Activated naive CD8-positive, alpha-beta T cell treated with anti-CD3 and anti-CD28 coated beads for 36 hours (primary cell): ENCODE data around the gene DCTN1. TPM values are rescaled to one million over a fixed set of nuclear protein-coding genes. Genes with fewer than 3 reads are reported as not detected.
A peak's percentile ranks its signal among the peaks of the same experiment; 100 is the strongest.
"Not testable (repeated sequence)": the region's sequence is repeated elsewhere in the genome, so short reads cannot be mapped to it uniquely, and the experiment has no call there.

ENCODE experiments used
- DNase-seq: peaks from one replicate; pipeline ENCODE4 v3.0.0; 2021
- H3K27ac Mint-ChIP-seq: one replicate; pipeline ENCODE4 v1.8.0; 2022; ENCODE audit warnings: mild to moderate bottlenecking, moderate library complexity, mixed read lengths
- H3K27me3 Mint-ChIP-seq: one replicate; pipeline ENCODE4 v1.8.0; 2022; ENCODE audit warnings: mild to moderate bottlenecking, mixed read lengths
- H3K36me3 Mint-ChIP-seq: one replicate; pipeline ENCODE4 v1.8.0; 2021; ENCODE audit warnings: mild to moderate bottlenecking, mixed read lengths
- H3K4me1 Mint-ChIP-seq: one replicate; pipeline ENCODE4 v1.8.0; 2021; ENCODE audit warnings: mixed read lengths
- H3K4me3 Mint-ChIP-seq: one replicate; pipeline ENCODE4 v1.8.0; 2022; ENCODE audit warnings: mild to moderate bottlenecking, moderate library complexity, mixed read lengths
- H3K9me3 Mint-ChIP-seq: one replicate; pipeline ENCODE4 v1.8.0; 2022; ENCODE audit warnings: mixed read lengths
- total RNA-seq, 2 experiments: library from RNA; stranded (reverse); gene quantifications; one replicate each; pipeline ENCODE4 v1.2.3, GENCODE V29; 2021

The DCTN1 gene
- total RNA-seq, 2 experiments from 2014 or later, result 93.6 to 94.1 TPM

DNA sequence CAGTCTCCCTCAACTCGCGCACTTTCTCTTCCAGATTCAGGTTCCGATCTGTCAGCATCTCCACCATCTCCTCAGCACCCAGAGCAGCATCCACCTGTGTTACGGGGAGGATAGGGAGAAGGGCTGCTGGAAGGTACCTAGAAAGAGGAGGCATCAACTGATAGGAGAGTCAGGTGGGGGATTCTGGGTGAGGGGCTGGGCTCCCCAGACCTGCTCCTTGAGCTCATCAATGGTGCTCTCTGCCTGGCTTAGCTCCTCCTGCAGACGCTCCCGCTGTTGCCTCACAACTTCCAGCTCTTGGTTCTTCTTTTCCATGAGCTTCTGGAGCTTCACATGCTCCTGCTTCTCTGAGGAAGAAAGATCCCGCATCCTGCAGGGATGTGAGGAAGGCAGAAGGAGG lies 10.1 kb downstream of the DCTN1 start:
- Mint-ChIP-seq H3K27me3 (no peaks in the 10 kb centered on the region), H3K4me3 (no peak overlapping the region), H3K27ac (no peak overlapping the region), H3K9me3 (no peaks in the 10 kb centered on the region), H3K36me3 (peaks cover 12% of the 10 kb centered on the region), H3K4me1 (no peaks in the 10 kb centered on the region)
- no peak for DNase-seq

DNA sequence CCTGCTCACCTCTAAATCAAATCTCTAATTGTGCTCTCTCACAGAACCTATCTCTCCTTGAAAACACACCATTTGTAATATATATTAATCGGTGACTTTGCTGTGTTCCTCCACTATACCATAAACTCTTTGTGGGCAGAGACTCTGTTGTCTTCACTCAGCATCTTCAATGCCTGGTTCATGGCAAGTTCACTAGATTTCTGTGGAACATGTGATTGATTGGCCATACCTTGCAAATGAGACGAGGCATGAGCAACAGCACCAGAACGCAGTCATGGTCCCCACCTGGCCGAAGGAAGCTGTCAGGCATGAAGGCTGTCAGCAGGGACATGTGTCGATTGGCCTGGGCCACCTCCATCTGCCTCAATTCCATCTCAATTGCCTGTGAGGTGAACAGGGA lies 11.6 kb downstream of the DCTN1 start:
- H3K9me3 Mint-ChIP-seq, result no peaks in the 10 kb centered on the region
- DNase-seq, result no peak
- peaks cover 12% of the 10 kb centered on the region for H3K36me3 Mint-ChIP-seq
- no peak overlapping the region for H3K27ac Mint-ChIP-seq
- no peaks in the 10 kb centered on the region for H3K27me3 Mint-ChIP-seq
- no peak overlapping the region for H3K4me3 Mint-ChIP-seq
- H3K4me1 Mint-ChIP-seq, result no peaks in the 10 kb centered on the region

DNA sequence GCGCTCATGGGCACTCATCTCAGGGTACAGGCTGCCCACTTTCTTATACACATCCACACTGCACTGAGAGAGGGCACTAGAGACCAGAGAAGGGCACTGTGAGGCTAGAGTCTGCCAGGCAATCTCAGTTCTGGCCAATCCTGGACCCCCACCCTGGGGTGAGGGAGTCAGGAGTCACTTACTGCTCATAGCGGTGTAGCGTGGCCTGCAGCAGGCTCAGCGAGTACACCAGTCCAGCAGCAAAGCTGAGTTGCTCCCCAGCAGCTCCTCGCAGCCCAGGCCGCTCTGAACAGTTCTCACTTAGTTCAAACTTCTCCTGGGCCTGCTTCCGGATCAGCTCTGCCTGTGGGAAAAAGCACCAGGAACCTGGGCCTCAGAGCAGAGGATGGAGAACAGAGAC lies 12.3 kb downstream of the DCTN1 start:
- Mint-ChIP-seq H3K27ac (no peak overlapping the region), H3K36me3 (peaks cover 13% of the 10 kb centered on the region), H3K9me3 (no peaks in the 10 kb centered on the region), H3K27me3 (no peaks in the 10 kb centered on the region), H3K4me3 (no peak overlapping the region), H3K4me1 (no peaks in the 10 kb centered on the region)
- no peak for DNase-seq

DNA sequence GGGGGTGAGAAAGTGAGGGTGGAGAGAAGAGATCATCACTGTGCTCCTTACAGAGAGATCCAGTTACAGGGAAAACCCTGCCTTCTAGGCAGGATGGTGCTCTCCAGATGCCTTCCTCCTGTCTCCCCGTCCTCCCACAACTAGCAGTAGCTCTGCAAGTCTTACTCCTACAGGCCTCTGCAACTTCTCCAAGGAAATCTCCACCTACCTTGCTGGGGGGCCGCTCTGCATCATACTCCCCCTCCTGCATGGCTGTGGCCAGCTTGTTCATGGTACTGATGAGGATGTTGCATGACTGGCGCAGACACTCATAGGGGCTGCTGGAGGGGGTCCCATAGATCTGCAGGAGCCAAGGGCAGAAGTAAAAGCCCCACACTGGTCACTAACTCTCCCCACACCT lies 14.1 kb downstream of the DCTN1 start:
- DNase-seq, result no peak
- no peaks in the 10 kb centered on the region for H3K27me3 Mint-ChIP-seq
- H3K27ac Mint-ChIP-seq, result no peak overlapping the region
- peaks cover 19% of the 10 kb centered on the region for H3K36me3 Mint-ChIP-seq
- no peak overlapping the region for H3K4me3 Mint-ChIP-seq
- no peaks in the 10 kb centered on the region for H3K4me1 Mint-ChIP-seq
- no peaks in the 10 kb centered on the region for H3K9me3 Mint-ChIP-seq

DNA sequence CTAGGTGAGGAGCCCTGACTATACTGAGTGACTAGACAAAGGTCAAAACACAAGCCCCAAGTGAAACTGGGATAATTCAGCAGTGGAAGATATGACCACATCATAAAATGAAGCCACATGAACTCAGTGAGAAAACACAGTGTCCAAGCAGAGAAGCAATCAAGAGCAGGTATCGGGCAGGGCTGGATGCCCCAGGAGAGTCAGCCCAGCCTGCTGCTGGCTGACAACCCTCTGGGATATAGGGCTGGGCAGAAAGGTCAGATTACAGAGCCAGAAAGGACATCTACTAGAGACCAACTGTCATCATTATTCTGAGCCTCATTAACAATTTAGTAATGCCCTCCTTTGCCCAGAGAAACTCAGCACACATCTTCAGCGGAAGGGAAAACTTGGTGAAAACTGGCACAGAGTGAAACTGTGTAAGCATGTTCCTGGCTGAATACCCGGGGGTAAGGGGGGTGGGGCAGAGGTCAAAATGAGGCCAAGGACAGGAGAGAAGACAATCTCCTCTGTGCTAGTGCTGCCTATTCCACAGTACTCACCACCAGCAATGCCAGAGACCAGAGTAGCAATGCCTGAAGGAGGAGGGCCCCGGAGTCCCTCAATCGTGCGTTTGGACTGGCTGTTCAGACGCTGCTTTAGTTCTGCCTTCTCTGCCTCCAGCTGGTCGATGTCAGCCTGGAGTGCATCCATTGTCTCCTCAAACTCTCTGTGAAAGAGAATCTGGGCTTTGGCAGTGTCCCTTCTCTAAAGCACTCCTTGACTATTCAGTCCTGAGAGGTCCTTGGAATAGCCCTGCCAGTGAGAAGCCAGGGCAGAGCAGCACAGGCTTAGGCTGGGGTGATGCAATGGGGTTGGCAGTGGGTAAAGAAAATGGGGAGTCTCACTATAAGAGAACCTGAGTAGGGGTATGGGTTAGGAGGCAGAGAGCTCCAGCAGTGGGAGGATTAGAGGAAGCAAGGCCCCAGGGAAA lies 15.3 kb downstream of the DCTN1 start:
- Mint-ChIP-seq H3K36me3 (peaks cover 17% of the 10 kb centered on the region), H3K9me3 (no peaks in the 10 kb centered on the region), H3K27me3 (no peaks in the 10 kb centered on the region), H3K4me1 (no peaks in the 10 kb centered on the region), H3K27ac (no peak overlapping the region), H3K4me3 (no peak overlapping the region)
- no peak for DNase-seq

DNA sequence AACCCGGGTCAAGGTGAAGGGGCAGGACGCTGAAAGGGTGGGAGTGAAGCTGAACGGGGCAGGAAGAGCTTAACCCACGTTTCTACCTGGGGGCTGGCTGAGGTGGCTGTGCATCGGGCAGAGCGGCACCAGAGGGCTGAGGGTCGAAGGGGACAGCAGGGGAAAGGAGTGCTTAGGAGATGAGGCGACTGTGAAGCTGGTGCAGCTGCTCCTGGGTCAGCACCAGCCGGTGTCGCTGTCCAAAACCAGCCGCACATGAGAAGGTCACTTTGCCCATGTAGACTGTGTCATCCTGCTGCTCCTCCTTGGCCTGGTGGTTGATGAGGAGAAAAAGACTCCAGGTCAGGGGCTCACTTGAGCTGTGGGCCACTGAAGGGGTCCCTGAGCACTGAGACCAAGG lies 18.8 kb downstream of the DCTN1 start:
- no peaks in the 10 kb centered on the region for H3K9me3 Mint-ChIP-seq
- no peaks in the 10 kb centered on the region for H3K4me1 Mint-ChIP-seq
- DNase-seq, result no peak
- no peaks in the 10 kb centered on the region for H3K27me3 Mint-ChIP-seq
- no peak overlapping the region for H3K4me3 Mint-ChIP-seq
- peaks cover 18% of the 10 kb centered on the region for H3K36me3 Mint-ChIP-seq
- H3K27ac Mint-ChIP-seq, result no peak overlapping the region

DNA sequence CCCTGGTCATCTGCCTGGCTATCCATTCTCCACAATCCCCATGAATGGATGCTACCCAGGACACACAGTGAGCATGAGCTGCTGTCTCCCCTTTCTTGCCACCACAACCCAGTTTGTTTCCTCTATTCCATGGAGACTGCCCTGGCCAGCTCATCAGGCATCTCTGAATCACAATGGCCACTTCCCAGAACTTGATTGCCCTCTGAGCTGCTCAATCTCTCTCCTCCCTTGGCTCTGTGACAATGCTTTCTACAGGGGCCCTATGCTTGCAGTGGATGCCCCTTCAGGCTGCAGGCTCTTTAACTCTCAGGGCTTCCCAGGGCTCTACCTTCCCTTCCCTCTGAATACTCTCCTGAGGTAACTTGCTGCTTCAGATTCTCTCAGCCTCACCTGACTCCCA lies 22.5 kb downstream of the DCTN1 start:
- no peaks in the 10 kb centered on the region for H3K9me3 Mint-ChIP-seq
- no peaks in the 10 kb centered on the region for H3K4me1 Mint-ChIP-seq
- DNase-seq, result no peak
- H3K4me3 Mint-ChIP-seq, result no peak overlapping the region
- H3K27ac Mint-ChIP-seq, result no peak overlapping the region
- peaks cover 9% of the 10 kb centered on the region for H3K36me3 Mint-ChIP-seq
- H3K27me3 Mint-ChIP-seq, result no peaks in the 10 kb centered on the region

DNA sequence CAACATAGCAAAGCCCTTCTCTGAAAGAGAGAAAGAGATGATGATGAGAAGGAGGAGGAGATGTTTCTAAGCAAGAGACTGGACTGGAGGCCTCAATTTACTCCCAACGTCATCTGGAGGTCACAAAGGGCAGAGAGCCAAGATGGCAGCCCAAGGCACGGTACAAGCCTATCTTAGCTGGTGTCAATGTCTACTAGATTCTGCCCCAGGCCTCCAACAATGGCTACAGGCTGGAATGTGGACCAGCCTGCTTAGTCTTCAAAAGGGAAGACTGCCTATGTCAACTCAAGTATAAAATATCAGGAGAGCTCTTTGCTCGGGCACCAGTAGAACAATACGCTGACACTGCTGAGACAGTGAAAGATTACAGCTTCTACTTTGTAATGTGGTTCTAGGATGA lies 30.2 kb downstream of the DCTN1 start:
- no peaks in the 10 kb centered on the region for H3K36me3 Mint-ChIP-seq
- H3K9me3 Mint-ChIP-seq, result no peaks in the 10 kb centered on the region
- H3K27ac Mint-ChIP-seq, result no peak overlapping the region
- H3K4me1 Mint-ChIP-seq, result no peaks in the 10 kb centered on the region
- H3K27me3 Mint-ChIP-seq, result no peaks in the 10 kb centered on the region
- H3K4me3 Mint-ChIP-seq, result no peak overlapping the region
- DNase-seq, result no peak

DNA sequence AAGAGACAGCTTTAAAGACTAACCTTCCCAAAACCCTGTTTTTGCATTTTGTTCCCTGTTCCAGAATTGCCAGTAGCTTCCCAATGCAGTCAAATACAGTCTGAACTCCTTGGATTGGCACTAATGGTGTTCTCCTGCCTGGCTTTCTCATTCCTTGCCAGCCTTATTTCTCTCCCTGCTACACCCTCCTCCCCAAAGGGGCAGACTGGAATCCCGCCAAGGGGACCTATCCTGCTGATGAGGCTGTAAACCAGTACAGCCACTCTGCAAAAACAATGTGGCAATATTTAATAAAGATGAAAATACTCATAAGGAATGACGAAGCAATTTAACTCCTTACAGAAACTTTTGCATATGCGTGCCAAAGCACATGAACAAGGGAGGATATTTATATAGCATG lies 32.4 kb downstream of the DCTN1 start:
- Mint-ChIP-seq H3K36me3 (peaks cover 2% of the 10 kb centered on the region), H3K27me3 (no peaks in the 10 kb centered on the region), H3K27ac (no peak overlapping the region), H3K9me3 (no peaks in the 10 kb centered on the region), H3K4me1 (no peaks in the 10 kb centered on the region), H3K4me3 (no peak overlapping the region)
- no peak for DNase-seq

DNA sequence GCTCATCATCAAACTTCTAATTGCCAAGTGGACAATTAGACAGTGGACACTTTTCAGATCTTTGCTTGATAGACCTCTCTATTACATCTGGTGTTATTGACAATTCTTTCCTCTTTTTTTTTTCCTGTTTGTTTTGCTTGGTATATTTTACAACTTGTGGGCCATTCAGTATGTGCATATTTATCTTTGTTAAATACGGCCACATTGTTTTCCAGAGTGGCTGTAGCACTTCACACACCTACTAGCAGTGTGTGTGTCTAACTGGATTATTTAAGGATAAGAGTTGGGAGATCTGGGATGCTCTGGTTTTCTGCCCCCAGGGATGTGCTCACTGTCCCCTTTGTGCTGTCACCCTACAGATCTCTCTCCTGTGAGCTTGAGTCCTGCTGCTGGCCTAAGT lies 32.8 kb downstream of the DCTN1 start:
- no peak for DNase-seq
- Mint-ChIP-seq H3K36me3 (peaks cover 2% of the 10 kb centered on the region), H3K27ac (no peak overlapping the region), H3K27me3 (no peaks in the 10 kb centered on the region), H3K4me3 (no peak overlapping the region), H3K9me3 (no peaks in the 10 kb centered on the region), H3K4me1 (no peaks in the 10 kb centered on the region)

DNA sequence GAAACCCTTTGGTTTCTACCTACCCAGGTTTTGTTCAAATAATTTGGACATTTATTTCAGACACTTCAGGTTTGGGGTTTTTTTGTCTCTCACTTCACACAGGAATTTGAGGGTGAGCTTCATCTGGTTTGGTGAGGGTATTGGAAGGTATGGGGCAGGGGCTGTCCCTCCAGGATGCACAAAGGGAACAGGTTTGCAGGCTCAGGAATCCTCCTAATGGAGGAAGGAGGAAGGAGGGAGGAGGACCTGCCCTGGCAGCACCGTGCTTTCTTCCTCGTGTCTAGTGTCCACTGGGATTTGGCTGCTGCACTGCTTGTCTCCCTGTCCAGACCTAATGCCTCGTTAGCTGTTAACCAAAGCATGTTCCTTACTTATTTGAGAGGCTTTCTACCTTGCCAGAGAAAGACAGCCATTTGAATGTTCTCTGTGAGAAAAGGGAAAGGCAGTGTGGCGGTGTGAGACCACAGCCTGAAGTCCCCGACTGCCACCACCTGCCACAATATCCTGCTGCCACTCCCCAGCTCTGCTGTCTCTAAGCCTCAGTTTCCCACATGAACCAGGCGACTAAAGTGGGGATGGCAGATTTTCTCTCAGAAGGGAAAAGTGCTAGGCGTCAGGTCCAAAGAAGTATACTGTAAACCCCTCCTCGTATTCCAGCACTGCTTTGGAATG lies 34.7 kb downstream of the DCTN1 start:
- no peak overlapping the region for H3K27ac Mint-ChIP-seq
- H3K4me3 Mint-ChIP-seq, result no peak overlapping the region
- no peaks in the 10 kb centered on the region for H3K27me3 Mint-ChIP-seq
- H3K4me1 Mint-ChIP-seq, result no peaks in the 10 kb centered on the region
- H3K9me3 Mint-ChIP-seq, result no peaks in the 10 kb centered on the region
- peaks cover 2% of the 10 kb centered on the region for H3K36me3 Mint-ChIP-seq
- DNase-seq, result no peak

DNA sequence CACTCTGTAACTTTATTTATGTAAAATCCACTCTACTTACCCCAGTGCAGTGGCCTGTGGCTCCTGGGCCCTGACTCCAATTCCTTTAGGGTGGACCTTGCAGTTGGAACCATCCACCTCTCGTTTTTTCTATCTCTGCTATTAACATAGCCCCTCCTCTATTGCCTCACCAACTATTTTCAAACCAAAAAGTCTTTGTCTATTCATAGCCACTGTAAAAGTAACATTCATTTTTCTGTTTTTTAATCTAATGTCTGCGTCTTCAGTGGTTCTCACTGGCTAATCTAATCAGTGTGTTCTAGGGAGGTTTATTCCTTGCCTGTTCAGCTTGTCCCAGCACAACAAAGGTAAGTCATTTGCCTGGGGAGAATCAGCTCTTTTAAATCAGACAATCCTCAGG lies 36.8 kb downstream of the DCTN1 start, which contains the start of gene SLC4A5:
Gene SLC4A5 (minus strand): TSS at position 101 of the 400 bp plus-strand sequence. CDS start 28,393 bp downstream, outside the sequence.
- H3K36me3 Mint-ChIP-seq, result peaks cover 2% of the 10 kb centered on the region
- H3K27me3 Mint-ChIP-seq, result no peaks in the 10 kb centered on the region
- no peak for DNase-seq
- H3K4me1 Mint-ChIP-seq, result no peaks in the 10 kb centered on the region
- no peak within 1 kb of the TSS for H3K27ac Mint-ChIP-seq
- H3K4me3 Mint-ChIP-seq, result no peak within 1 kb of the TSS
- no peaks in the 10 kb centered on the region for H3K9me3 Mint-ChIP-seq

DNA sequence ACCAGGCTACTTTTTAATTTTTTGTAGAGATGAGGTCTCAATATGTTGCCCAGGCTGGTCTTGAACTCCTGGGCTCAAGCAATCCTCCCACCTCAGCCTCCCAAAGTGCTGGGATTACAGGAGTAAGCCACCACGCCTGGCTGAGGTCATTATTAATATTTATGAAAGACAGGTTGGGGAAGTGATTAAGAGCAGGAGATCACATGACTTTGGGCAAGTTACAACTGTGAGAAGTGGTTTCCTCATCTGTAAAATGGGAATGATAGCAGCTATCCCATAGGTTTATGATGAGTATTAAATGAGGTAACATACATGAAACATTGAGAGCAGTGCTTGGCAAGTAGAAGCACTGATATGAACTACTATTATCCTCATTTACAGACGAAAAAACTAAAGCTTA lies 43.9 kb downstream of the DCTN1 start:
- not testable (repeated sequence) for H3K36me3 Mint-ChIP-seq, H3K4me1 Mint-ChIP-seq, H3K9me3 Mint-ChIP-seq, H3K27me3 Mint-ChIP-seq, H3K27ac Mint-ChIP-seq, H3K4me3 Mint-ChIP-seq, DNase-seq

DNA sequence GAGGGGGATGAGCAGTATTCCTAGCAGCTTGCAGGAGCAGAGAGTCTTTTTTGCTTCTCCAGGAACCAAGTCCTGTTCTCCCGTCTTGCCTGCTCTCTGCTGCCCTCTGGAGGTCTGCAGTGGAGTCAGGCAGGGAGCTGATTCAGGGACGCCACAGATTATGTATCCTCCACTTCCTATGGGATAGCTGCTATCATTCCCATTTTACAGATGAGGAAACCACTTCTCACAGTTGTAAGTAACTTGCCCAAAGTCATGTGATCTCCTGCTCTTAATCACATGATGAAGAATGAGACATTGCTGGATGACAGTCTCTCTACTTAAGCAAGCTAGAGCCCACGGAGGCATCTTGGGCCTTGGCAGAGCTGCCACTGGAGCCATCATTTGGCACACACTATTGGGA lies 45.2 kb downstream of the DCTN1 start:
- no peaks in the 10 kb centered on the region for H3K9me3 Mint-ChIP-seq
- no peaks in the 10 kb centered on the region for H3K4me1 Mint-ChIP-seq
- peak; percentile 69 for DNase-seq
- H3K27ac Mint-ChIP-seq, result no peak overlapping the region
- no peaks in the 10 kb centered on the region for H3K27me3 Mint-ChIP-seq
- H3K4me3 Mint-ChIP-seq, result no peak overlapping the region
- no peaks in the 10 kb centered on the region for H3K36me3 Mint-ChIP-seq

DNA sequence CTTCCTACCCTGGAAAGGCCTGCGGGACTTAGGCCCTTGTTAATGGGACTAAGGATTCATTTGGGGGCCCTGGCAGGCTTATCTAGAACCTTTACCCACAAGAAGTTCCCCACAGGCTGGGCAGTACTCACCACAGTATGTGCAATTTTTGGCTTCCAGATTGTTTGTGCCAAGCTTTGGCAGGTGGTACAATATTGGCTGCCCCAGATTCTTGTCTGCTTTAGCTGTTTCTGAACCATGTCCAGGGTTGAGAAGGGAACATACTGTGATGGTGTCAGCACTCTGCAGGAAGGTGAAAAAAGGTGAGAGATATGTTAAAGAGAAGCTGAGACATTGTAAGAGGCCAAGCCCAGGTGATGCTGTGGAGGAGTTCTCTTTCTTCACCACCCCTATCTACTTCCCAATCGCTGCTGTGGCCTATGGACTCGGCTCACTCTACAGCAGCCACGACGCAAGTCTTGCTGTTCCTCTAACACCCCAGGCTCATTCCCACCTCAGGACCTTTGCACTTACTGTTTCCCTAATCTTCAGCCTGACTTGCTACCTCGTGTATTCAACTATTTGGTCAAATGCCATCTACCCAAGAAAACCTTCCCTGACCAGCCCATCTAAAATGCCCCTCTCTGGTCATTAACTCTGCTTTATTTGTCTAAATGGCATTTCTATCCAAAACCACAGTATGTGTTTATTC lies 46.1 kb downstream of the DCTN1 start:
- Mint-ChIP-seq H3K27ac (no peak overlapping the region), H3K9me3 (no peaks in the 10 kb centered on the region), H3K4me3 (no peak overlapping the region), H3K36me3 (no peaks in the 10 kb centered on the region), H3K4me1 (no peaks in the 10 kb centered on the region), H3K27me3 (no peaks in the 10 kb centered on the region)
- no peak for DNase-seq
